Lower lobe of right lung (tissue), 2 donors: ENCODE measurements around the gene CHD9NB. TPM values are rescaled to one million over a fixed set of nuclear protein-coding genes. Genes with fewer than 3 reads are reported as not detected.

ENCODE experiments used
- ATAC-seq, 2 donors: fragments of 200-7000 bp; cut with Tn5 transposase; one replicate each; pipeline ENCODE4 v1.9.1; 2020 to 2022; ENCODE audit warnings: mild to moderate bottlenecking in 2 of 2, moderate library complexity in 2 of 2
- DNase-seq: peaks from one replicate; pipeline ENCODE4 v3.0.0-alpha.2; 2020
- H3K27ac ChIP-seq: fragments of 200-600 bp; one replicate; pipeline ENCODE4 v1.8.0; 2022
- H3K27me3 ChIP-seq: fragments of 200-600 bp; one replicate; pipeline ENCODE4 v1.8.0; 2022; ENCODE audit warnings: low read depth
- H3K36me3 ChIP-seq: fragments of 200-600 bp; one replicate; pipeline ENCODE4 v1.8.0; 2022; ENCODE audit warnings: mild to moderate bottlenecking
- H3K4me1 ChIP-seq: fragments of 200-600 bp; one replicate; pipeline ENCODE4 v1.8.0; 2022
- H3K4me3 ChIP-seq: fragments of 200-600 bp; one replicate; pipeline ENCODE4 v1.8.0; 2022; ENCODE audit warnings: mild to moderate bottlenecking
- H3K9me3 ChIP-seq: fragments of 200-600 bp; one replicate; pipeline ENCODE4 v1.8.0; 2022
- CTCF ChIP-seq: fragments of 200-600 bp; IDR thresholded peaks from one replicate; pipeline ENCODE4 v1.8.0; 2022; ENCODE audit warnings: antibody characterized with exemption, mild to moderate bottlenecking
- intact Hi-C: fragments of 100-400 bp; cut with DNase I; formaldehyde crosslinking; loops from one replicate; pipeline ENCODE4 v1.11.0; 2022
- total RNA-seq: library from RNA; stranded (reverse); fragmentation: NEBNext Ultra II Directional; extraction: Animal tissue kit (Norgen Biotek cat#: 25700); gene quantifications from one replicate; pipeline ENCODE4 v1.2.1, GENCODE V29; 2021
- donor health status: DM: no; HTN: yes; CAD: no; lungs with severe emphysema.

Gene CHD9NB
- total RNA-seq, 1 donor from 2014 or later = 12.4 TPM

GRCh38 chr16:53091466-53092211 is 38.9 kb upstream of the CHD9NB start:
- intact Hi-C loops = no loop called here
- H3K4me1 ChIP-seq = peaks cover 78% of the 10 kb centered on the region
- DNase-seq (peak; percentile 56), ATAC-seq (peak; percentile 53 to 54)
- H3K27me3 ChIP-seq = no peaks in the 10 kb centered on the region
- H3K27ac ChIP-seq = peak overlapping the region; percentile 86
- no peaks in the 10 kb centered on the region for H3K9me3 ChIP-seq
- TF ChIP-seq CTCF = no peak
- no peak overlapping the region for H3K4me3 ChIP-seq
- H3K36me3 ChIP-seq = no peaks in the 10 kb centered on the region

- H3K4me3 ChIP-seq = no peak overlapping the region
- H3K9me3 ChIP-seq = no peaks in the 10 kb centered on the region
- DNase-seq (peak; percentile 87), ATAC-seq (peak; percentile 86 to 91)
- no peak for TF ChIP-seq CTCF
- peak overlapping the region; percentile 86 for H3K27ac ChIP-seq
- H3K36me3 ChIP-seq = no peaks in the 10 kb centered on the region
- intact Hi-C loops = no loop called here
- H3K4me1 ChIP-seq = peaks cover 83% of the 10 kb centered on the region
- H3K27me3 ChIP-seq = no peaks in the 10 kb centered on the region
These were observed 38.1 kb upstream of the CHD9NB start for GRCh38 chr16:53090591-53091411.

- no peak for TF ChIP-seq CTCF
- intact Hi-C loops = no loop called here
- H3K27ac ChIP-seq = peak overlapping the region; percentile 86
- H3K4me1 ChIP-seq = peaks cover 89% of the 10 kb centered on the region
- H3K27me3 ChIP-seq = no peaks in the 10 kb centered on the region
- no peaks in the 10 kb centered on the region for H3K36me3 ChIP-seq
- no peak for ATAC-seq
- DNase-seq = no peak
- no peak overlapping the region for H3K4me3 ChIP-seq
- no peaks in the 10 kb centered on the region for H3K9me3 ChIP-seq
These were observed 37.5 kb upstream of the CHD9NB start for GRCh38 chr16:53090286-53090590.

GRCh38 chr16:53089434-53090285 is 37.0 kb upstream of the CHD9NB start:
- H3K9me3 ChIP-seq = no peaks in the 10 kb centered on the region
- no peak for TF ChIP-seq CTCF
- H3K36me3 ChIP-seq = no peaks in the 10 kb centered on the region
- H3K27ac ChIP-seq = peak overlapping the region; percentile 86
- H3K4me3 ChIP-seq = no peak overlapping the region
- DNase-seq (no peak), ATAC-seq (no peak)
- H3K27me3 ChIP-seq = no peaks in the 10 kb centered on the region
- intact Hi-C loops = no loop called here
- H3K4me1 ChIP-seq = peaks cover 91% of the 10 kb centered on the region

- Histone ChIP-seq H3K4me3 (no peak overlapping the region), H3K27me3 (no peaks in the 10 kb centered on the region), H3K27ac (no peak overlapping the region), H3K4me1 (peaks cover 87% of the 10 kb centered on the region), H3K9me3 (no peaks in the 10 kb centered on the region), H3K36me3 (no peaks in the 10 kb centered on the region)
- ATAC-seq = peak; percentile 27 to 30
- no peak for TF ChIP-seq CTCF
- DNase-seq = no peak
- intact Hi-C loops = no loop called here
These were observed 34.4 kb upstream of the CHD9NB start for GRCh38 chr16:53087101-53087500.
